Measurements from ENCODE around the gene SNTB2. TPM values are rescaled to one million over a fixed set of nuclear protein-coding genes. Genes with fewer than 3 reads are reported as not detected.

Gene SNTB2
- total and polyA plus RNA-seq, 2 donors (not counting 3 experiments of a cell fraction or from before 2014, with no cell fraction given), result 24.9 to 73.7 TPM

GRCh38 chr16:69307091-69307490 lies 120.1 kb downstream of the SNTB2 start:
- BruUV-seq (replicated peaks), result no TSS peak
- dilution Hi-C loops (cut with MboI; ENCODE audit: extremely low pct_ligation_motif_present, low sequenced_read_pairs), result no loop called here
- no peak overlapping the region for H2AFZ ChIP-seq (ENCODE audit: low read depth, low read length)

GRCh38 chr16:69307856-69308255 lies 120.9 kb downstream of the SNTB2 start:
- BruUV-seq (replicated peaks), result no TSS peak

More at GRCh38 chr16:69307091-69307490, 120.1 kb downstream of the SNTB2 start:
- TF ChIP-seq POLR2AphosphoS5 (IDR thresholded peaks at IDR 0.05; ENCODE audit: insufficient read depth, low read depth, low read length), result no peak
- no peak for FAIRE-seq
- H3K36me3 ChIP-seq (ENCODE audit: control insufficient read depth in 2 of 2, extremely low read depth in 1 of 2, insufficient read depth in 2 of 2, low read length in 2 of 2), result peaks cover 2 to 3% of the 10 kb centered on the region in 2 experiments
- H3K27ac ChIP-seq (ENCODE audit: insufficient read depth, low read depth, low read length), result no peak overlapping the region
- DNase-seq (ENCODE audit: low read depth, low spot score), result no peak
- no peaks in the 10 kb centered on the region for H3K27me3 ChIP-seq (ENCODE audit: control insufficient read depth in 2 of 2, insufficient read depth in 2 of 2, low read length in 2 of 2)
- peaks cover 7% of the 10 kb centered on the region for H3K79me2 ChIP-seq (ENCODE audit: control insufficient read depth, insufficient read depth, low read length)
- intact Hi-C loops (cut with micrococcal nuclease), result no loop called here
- ChIA-PET CTCF (no interaction called here), POLR2A (no interaction called here)
- no peaks in the 10 kb centered on the region for H4K20me1 ChIP-seq (replicated peaks; ENCODE audit: control insufficient read depth, extremely low read depth, insufficient read depth, low read length)
- H3K4me1 ChIP-seq (ENCODE audit: control insufficient read depth, extremely low read depth, insufficient read depth, low read length), result peaks cover 7% of the 10 kb centered on the region
- H3K9me1 ChIP-seq (replicated peaks; ENCODE audit: control insufficient read depth, extremely low read depth, insufficient read depth, low read length), result no peaks in the 10 kb centered on the region
- H3K9me3 ChIP-seq (replicated peaks; ENCODE audit: control insufficient read depth, insufficient read depth, low read length), result no peaks in the 10 kb centered on the region
- no peak overlapping the region for H3K4me2 ChIP-seq (ENCODE audit: insufficient read depth, low read length)
- no peak overlapping the region for H3K4me3 ChIP-seq (replicated peaks in 1 of 3; ENCODE audit: insufficient read depth in 1 of 3, low read depth in 1 of 3, low read length in 3 of 3)
- H3K9ac ChIP-seq (replicated peaks; ENCODE audit: extremely low read depth, insufficient read depth, low read length), result no peak overlapping the region

More at GRCh38 chr16:69307856-69308255, 120.9 kb downstream of the SNTB2 start:
- no peak for DNase-seq (ENCODE audit: low read depth, low spot score)
- Histone ChIP-seq H3K27me3 (ENCODE audit: control insufficient read depth in 2 of 2, insufficient read depth in 2 of 2, low read length in 2 of 2) (no peaks in the 10 kb centered on the region), H3K9me3 (replicated peaks; ENCODE audit: control insufficient read depth, insufficient read depth, low read length) (no peaks in the 10 kb centered on the region), H3K9me1 (replicated peaks; ENCODE audit: control insufficient read depth, extremely low read depth, insufficient read depth, low read length) (no peaks in the 10 kb centered on the region), H3K4me1 (ENCODE audit: control insufficient read depth, extremely low read depth, insufficient read depth, low read length) (peaks cover 10% of the 10 kb centered on the region), H2AFZ (ENCODE audit: low read depth, low read length) (no peak overlapping the region), H3K36me3 (ENCODE audit: control insufficient read depth in 2 of 2, extremely low read depth in 1 of 2, insufficient read depth in 2 of 2, low read length in 2 of 2) (peaks cover 2% of the 10 kb centered on the region in 2 experiments), H3K4me2 (ENCODE audit: insufficient read depth, low read length) (no peak overlapping the region), H3K79me2 (ENCODE audit: control insufficient read depth, insufficient read depth, low read length) (peaks cover 13% of the 10 kb centered on the region), H3K9ac (replicated peaks; ENCODE audit: extremely low read depth, insufficient read depth, low read length) (no peak overlapping the region), H4K20me1 (replicated peaks; ENCODE audit: control insufficient read depth, extremely low read depth, insufficient read depth, low read length) (no peaks in the 10 kb centered on the region), H3K27ac (ENCODE audit: insufficient read depth, low read depth, low read length) (no peak overlapping the region), H3K4me3 (replicated peaks in 1 of 3; ENCODE audit: insufficient read depth in 1 of 3, low read depth in 1 of 3, low read length in 3 of 3) (no peak overlapping the region)
- intact Hi-C loops (cut with micrococcal nuclease), result no loop called here
- TF ChIP-seq GATA2 (IDR thresholded peaks at IDR 0.05; ENCODE audit: insufficient read depth, insufficient read length, low read depth, low read length), result no peak
- no peak for TF ChIP-seq JUN (IDR thresholded peaks at IDR 0.05; ENCODE audit: borderline replicate concordance, insufficient read depth, insufficient read length, low read depth)
- no peak for TF ChIP-seq POLR2AphosphoS5 (IDR thresholded peaks at IDR 0.05; ENCODE audit: insufficient read depth, low read depth, low read length)
- no peak for TF ChIP-seq MAX (IDR thresholded peaks at IDR 0.05; ENCODE audit: insufficient read depth, insufficient read length)
- TF ChIP-seq POLR2A (IDR thresholded peaks at IDR 0.05; ENCODE audit: low read depth, low read length), result no peak
- TF ChIP-seq CTCF (IDR thresholded peaks at IDR 0.05; ENCODE audit: extremely low read depth in 1 of 2, insufficient read depth in 1 of 2, low read depth in 1 of 2, low read length in 2 of 2), result no peak
- no peak for TF ChIP-seq MYC (IDR thresholded peaks at IDR 0.05; ENCODE audit: low read depth, low read length)
- TF ChIP-seq EZH2 (IDR thresholded peaks at IDR 0.05; ENCODE audit: borderline replicate concordance, low read depth, low read length, severe bottlenecking), result no peak
- dilution Hi-C loops (cut with MboI; ENCODE audit: extremely low pct_ligation_motif_present, low sequenced_read_pairs), result no loop called here
- FAIRE-seq, result no peak
- POLR2A ChIA-PET, result no interaction called here
- CTCF ChIA-PET, result no interaction called here

Measured in endothelial cell of umbilical vein (primary cell).